Epidermal melanocyte (primary cell): ENCODE data around the gene DQX1.

Experiments used
- DNase-seq: peaks from one replicate; pipeline ENCODE4 v3.0.0; 2011; ENCODE audit warnings: low spot score; ENCODE audit not compliant: insufficient read length

The DQX1 gene

GRCh38 chr2:74554820-74555531 lies 28.9 kb upstream of the DQX1 start:
- DNase-seq = no peak

- DNase-seq = peak; percentile 98
Measured at GRCh38 chr2:74553892-74554819, 28.1 kb upstream of the DQX1 start, which contains the start of the genes DOK1 and LOXL3. TSS of gene DOK1 (plus strand) at chr2:74554720. CDS start at chr2:74554755, 35 bp downstream. TSS of gene LOXL3 (minus strand) at chr2:74553942. CDS start at chr2:74552634, 1,308 bp downstream.

GRCh38 chr2:74552914-74553811 lies 27.1 kb upstream of the DQX1 start:
- DNase-seq = no peak

GRCh38 chr2:74551942-74552913 lies 26.2 kb upstream of the DQX1 start:
- no peak for DNase-seq

GRCh38 chr2:74551530-74551929 lies 25.5 kb upstream of the DQX1 start:
- no peak for DNase-seq

GRCh38 chr2:74550231-74550630 lies 24.2 kb upstream of the DQX1 start:
- no peak for DNase-seq

- peak; percentile 57 for DNase-seq
Measured at GRCh38 chr2:74548900-74549826, 23.1 kb upstream of the DQX1 start.

- DNase-seq = no peak
Measured at GRCh38 chr2:74548285-74548899, 22.4 kb upstream of the DQX1 start.

GRCh38 chr2:74546004-74546403 lies 20.0 kb upstream of the DQX1 start:
- no peak for DNase-seq

- DNase-seq = no peak
Measured at GRCh38 chr2:74544634-74545033, 18.6 kb upstream of the DQX1 start.

GRCh38 chr2:74542978-74543377 lies 16.9 kb upstream of the DQX1 start:
- DNase-seq = no peak

GRCh38 chr2:74540291-74540690 lies 14.3 kb upstream of the DQX1 start:
- no peak for DNase-seq

GRCh38 chr2:74538881-74539339 lies 12.9 kb upstream of the DQX1 start:
- no peak for DNase-seq

GRCh38 chr2:74537140-74537539 lies 11.1 kb upstream of the DQX1 start:
- DNase-seq = no peak

GRCh38 chr2:74536166-74536950 lies 10.3 kb upstream of the DQX1 start:
- DNase-seq = no peak

- no peak for DNase-seq
Measured at GRCh38 chr2:74535440-74535965, 9.5 kb upstream of the DQX1 start.

GRCh38 chr2:74534411-74534810 lies 8.4 kb upstream of the DQX1 start:
- no peak for DNase-seq
